Endometrium (tissue), 2 donors: Measurements from ENCODE around the gene INPPL1.

Source experiments
- FAIRE-seq: peaks from 2 replicates; lab custom pipeline; 2012; peaks lifted over from hg19 to GRCh38; lab: Jason Lieb, UNC
- donor health status: control.
- donor health status: control.

Gene INPPL1

GRCh38 chr11:72232260-72233055 is 7.9 kb downstream of the INPPL1 start:
- FAIRE-seq = no peak

DNA sequence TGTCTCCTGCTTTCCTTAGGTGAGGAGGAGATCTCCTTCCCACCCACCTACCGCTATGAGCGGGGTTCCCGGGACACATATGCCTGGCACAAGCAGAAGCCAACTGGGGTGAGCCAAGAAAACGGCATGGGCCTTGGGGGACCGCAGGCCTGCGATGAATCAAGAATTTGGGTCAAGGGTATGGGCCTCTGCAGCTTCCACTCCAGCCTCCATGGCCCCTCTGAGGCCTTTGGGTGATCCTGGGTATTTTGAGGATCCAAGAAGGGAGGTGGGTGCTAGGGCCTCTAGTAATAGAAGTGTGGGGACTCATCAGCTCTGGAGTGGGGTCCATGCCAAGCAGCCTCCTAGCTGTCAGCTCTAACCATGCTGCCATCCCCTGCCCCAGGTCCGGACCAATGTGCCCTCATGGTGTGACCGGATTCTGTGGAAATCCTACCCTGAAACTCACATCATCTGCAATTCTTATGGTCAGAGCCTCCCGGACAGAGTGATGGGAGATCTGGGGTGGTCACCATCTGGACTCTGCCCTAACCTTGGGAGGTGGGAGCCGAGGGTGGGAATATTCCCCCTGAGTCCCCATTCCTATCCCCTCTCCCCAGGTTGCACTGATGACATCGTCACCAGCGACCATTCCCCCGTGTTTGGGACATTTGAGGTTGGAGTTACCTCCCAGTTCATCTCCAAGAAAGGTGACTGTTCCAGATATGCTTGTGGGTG is 8.6 kb downstream of the INPPL1 start:
- no peak for FAIRE-seq

DNA sequence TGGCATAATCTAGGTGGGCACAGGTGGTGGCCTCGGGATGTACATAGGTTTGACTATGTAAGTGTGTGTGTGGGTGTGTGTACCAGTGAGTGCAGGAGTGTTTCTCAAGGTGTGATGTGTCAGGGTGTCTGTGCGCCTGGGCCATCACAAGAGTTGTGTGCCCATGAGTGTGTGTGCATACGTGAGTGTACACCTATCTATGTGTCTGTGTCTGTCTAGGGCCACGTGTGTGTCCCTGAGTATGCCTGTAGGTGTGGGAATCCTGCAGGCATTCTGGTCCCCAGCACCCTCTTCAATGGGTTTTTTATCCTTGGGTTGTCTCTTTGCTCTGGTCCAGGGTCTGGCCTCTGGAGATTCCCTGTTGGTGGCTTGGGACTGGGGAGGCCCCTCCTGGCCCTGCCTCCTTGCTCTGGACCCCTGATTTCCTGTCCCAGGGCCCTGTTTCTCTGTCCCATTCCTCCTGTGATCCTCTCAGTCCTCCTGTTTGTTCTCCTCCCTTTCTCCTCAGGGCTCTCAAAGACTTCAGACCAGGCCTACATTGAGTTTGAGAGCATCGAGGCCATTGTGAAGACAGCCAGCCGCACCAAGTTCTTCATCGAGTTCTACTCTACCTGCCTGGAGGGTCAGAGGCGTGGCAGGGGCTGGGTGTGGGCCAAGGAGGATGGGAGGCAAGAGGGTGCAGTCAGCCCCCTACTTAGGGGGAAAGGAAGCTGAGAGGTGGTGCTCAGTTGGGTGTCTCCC is 9.4 kb downstream of the INPPL1 start:
- FAIRE-seq = no peak

- no peak for FAIRE-seq
Observed at GRCh38 chr11:72234514-72234830, 9.9 kb downstream of the INPPL1 start.

DNA sequence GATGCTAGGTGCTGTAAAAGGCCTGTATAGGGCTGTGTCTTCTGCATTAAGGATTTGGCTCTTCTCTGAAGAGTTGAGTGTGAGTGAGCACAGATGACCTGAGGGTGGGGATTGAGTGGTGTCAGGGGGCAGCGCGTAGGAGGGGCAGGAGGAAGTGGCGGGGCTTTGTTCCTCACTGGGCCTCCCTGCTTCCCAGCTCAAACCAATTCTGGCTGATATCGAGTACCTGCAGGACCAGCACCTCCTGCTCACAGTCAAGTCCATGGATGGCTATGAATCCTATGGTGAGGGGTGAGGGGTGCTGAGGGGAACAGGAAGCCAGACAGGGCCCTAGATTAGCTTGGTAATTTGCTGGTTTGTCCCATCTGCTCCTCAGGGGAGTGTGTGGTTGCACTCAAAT is 10.4 kb downstream of the INPPL1 start:
- no peak for FAIRE-seq

GRCh38 chr11:72235351-72236057 is 10.9 kb downstream of the INPPL1 start:
- no peak for FAIRE-seq

- no peak for FAIRE-seq
Observed at GRCh38 chr11:72236083-72236697, 11.6 kb downstream of the INPPL1 start.

DNA sequence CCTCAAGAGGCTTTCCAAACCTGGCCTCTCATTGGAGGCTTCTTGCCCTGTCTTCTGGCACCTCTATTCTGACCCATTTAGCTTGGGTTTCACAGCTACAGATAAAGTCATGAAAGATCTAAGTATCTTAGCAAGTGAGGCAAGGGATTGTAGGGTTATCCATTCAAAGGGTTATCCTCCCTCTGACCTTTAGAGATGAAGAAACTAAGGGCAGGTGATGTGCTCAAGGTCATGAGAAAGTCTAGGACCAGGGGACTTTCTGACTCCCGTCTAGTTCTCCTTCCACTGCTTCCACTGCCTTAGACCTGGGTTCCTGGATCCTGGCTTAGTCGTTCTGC is 12.2 kb downstream of the INPPL1 start:
- no peak for FAIRE-seq

GRCh38 chr11:72237112-72237931 is 12.8 kb downstream of the INPPL1 start:
- FAIRE-seq = no peak

DNA sequence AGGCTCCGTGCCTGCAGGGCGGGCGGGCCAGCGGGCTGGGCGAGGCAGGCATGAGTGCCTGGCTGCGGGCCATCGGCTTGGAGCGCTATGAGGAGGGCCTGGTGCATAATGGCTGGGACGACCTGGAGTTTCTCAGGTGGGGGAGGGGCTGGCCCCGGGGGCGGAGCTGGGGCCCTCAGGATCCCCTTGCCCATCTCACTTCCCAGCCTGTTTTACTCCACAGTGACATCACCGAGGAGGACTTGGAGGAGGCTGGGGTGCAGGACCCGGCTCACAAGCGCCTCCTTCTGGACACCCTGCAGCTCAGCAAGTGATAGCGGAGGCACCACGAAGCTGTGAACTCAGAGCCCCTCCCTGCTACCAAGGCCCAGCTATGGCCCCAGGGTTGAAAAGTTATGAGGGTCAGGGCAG is 13.5 kb downstream of the INPPL1 start:
- no peak for FAIRE-seq

GRCh38 chr11:72238492-72239312 is 14.1 kb downstream of the INPPL1 start:
- FAIRE-seq = no peak

GRCh38 chr11:72239313-72239848 is 14.8 kb downstream of the INPPL1 start:
- no peak for FAIRE-seq

DNA sequence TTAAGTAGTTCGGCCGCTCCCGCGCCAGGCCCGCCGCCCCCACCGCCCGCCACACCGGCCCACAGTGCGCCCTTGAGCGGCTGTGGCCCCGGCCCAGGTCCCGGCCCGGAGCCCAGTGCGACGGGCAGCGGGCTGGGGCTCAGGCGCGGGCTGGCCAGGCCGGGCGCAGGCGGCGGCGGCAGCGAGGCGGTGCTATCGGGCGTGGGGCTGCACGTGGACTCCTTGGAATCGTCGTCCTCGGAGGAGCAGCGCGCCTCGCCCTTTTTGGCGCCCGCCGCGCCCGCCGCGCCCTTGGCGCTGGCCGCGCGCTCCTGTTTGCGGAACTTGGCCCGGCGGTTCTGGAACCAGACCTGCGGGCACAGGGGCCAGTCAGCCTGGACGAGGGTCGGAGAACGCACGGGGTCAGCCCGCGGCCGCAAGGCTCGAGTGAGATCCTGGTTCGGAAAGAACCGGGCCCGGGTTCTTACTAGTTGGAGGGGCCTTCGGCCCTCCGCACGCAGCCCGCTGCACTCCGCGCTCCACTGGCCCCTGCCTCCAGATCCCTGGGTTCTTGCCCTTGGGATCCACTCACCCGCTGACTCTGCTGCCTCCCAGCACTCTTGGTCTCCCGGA is 15.4 kb downstream of the INPPL1 start:
- FAIRE-seq = no peak

DNA sequence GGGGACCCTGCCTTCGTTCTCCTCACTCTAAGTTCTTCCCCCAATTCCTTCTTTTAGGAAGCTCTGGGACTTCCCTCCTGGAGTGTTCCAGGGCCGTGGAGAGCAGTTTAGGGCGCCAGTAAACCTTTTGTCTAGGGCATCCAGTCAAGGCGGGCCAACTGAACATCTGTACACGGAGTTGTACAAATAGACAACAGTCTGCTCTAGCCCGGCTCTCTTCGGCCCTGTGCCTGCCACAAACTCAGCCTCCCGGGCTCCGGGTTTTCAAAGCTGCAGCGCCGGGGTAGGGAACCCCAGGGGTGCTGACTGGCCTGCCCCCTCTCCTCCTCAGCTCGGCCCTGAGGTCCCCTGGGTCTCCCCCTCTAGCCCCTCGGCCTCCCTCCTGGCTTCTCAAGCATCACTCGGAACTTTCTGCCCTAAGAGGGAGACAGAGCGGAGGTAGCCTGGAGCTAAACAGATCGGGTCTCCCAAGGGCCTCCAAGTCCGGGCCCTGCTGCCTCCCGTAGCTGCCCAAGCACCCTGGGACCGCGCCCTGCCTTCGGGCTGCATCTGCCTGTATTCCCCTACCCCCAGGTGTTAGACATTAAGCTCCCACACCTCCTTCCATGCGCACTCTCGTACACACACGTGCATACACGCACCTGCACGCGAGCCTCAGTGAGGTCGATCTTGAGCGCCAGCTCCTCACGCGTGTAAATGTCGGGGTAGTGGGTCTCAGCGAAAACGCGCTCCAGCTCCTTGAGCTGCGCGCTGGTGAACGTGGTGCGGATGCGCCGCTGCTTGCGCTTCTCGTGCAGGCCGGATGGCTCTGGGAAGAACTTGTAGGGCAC is 16.1 kb downstream of the INPPL1 start:
- no peak for FAIRE-seq

DNA sequence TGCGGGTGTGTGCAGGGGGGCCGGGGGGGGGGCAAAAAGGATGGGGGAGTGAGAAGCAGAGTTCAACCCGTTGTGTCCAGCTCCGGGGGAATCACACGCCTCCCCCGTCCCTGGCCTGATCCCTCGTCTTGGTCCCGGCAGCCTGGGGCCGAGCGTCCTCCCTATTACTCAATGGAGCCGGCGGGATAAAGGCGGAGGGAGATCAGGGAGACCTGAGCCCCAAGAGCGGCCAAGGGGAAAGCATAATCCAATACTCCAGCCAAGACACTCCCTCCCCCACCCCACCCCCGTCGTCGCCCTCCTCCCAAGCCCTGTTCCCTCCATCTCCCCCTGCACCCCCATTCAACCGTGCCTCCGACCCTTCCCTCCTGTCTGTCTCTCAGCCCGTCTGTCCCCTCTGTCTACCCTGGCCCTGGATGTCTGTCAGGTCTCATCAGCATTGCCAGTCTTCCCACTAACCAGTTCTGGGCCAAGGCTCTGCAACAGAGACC is 16.8 kb downstream of the INPPL1 start:
- no peak for FAIRE-seq

DNA sequence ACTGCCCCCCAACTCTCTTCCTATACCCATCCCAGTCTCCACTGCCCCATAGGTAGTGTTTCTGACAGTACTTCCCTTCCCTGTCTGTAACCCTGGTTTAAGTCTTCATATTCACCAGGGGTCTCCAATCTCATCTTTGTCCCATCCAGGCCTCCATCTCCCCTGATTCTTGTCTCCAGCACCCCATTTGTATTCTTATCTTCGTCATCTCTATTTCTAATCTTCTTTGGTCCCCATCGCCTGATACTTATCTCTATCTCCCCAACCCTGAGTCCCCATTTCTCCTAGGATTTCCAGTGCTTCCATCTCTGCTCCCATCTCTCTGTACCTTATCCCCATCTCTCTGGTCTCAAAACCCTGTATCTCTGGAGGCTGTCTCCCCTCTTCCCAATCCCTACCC is 17.6 kb downstream of the INPPL1 start:
- FAIRE-seq = no peak

GRCh38 chr11:72243173-72244059 is 18.8 kb downstream of the INPPL1 start:
- no peak for FAIRE-seq

- no peak for FAIRE-seq
Observed at GRCh38 chr11:72244060-72244360, 19.4 kb downstream of the INPPL1 start, which contains the start of gene PHOX2A. Gene PHOX2A, minus strand, starts transcription at chr11:72244176. Its CDS starts 172 bp downstream, at chr11:72244004.
